DOHH2 (cell line): ENCODE data around the gene SH3PXD2A.

Experiments
- H3F3A ChIP-seq: fragments of 200-600 bp; sonication (generic), shearing (Covaris generic); 2 replicates; pipeline ENCODE4 v1.6.0; 2016; ENCODE audit warnings: antibody characterized with exemption, mild to moderate bottlenecking; ENCODE audit not compliant: control insufficient read depth, insufficient read depth
- H3K27ac ChIP-seq: fragments of 200-600 bp; sonication (generic); 2 replicates; pipeline ENCODE4 v1.5.1; 2014; ENCODE audit warnings: low read depth, mild to moderate bottlenecking, low read length, moderate library complexity
- H3K27me3 ChIP-seq: fragments of 200-600 bp; sonication (generic); 2 replicates; pipeline ENCODE4 v1.6.1; 2014; ENCODE audit warnings: mild to moderate bottlenecking, low read length, mixed read lengths; ENCODE audit not compliant: control insufficient read depth
- H3K36me3 ChIP-seq: fragments of 200-600 bp; sonication (generic); 2 replicates; pipeline ENCODE4 v1.6.1; 2014; ENCODE audit warnings: mild to moderate bottlenecking, low read length, moderate library complexity, mixed read lengths; ENCODE audit not compliant: control insufficient read depth
- H3K4me1 ChIP-seq: fragments of 200-600 bp; sonication (generic); 2 replicates; pipeline ENCODE4 v1.6.1; 2014; ENCODE audit warnings: mild to moderate bottlenecking, low read length, mixed read lengths; ENCODE audit not compliant: control insufficient read depth
- H3K4me2 ChIP-seq: fragments of 200-600 bp; sonication (generic); 2 replicates; pipeline ENCODE4 v1.6.0; 2014; ENCODE audit warnings: mild to moderate bottlenecking, low read length, moderate library complexity
- H3K4me3 ChIP-seq: fragments of 200-600 bp; sonication (generic); 2 replicates; pipeline ENCODE4 v1.5.1; 2014; ENCODE audit warnings: mild to moderate bottlenecking, low read length, mixed read lengths
- H3K79me2 ChIP-seq: fragments of 200-600 bp; sonication (generic); 2 replicates; pipeline ENCODE4 v1.6.1; 2014; ENCODE audit warnings: mild to moderate bottlenecking, low read length, mixed read lengths; ENCODE audit not compliant: control insufficient read depth
- H3K9me2 ChIP-seq: fragments of 200-600 bp; sonication (generic); replicated peaks from 2 replicates; pipeline ENCODE4 v1.6.1; 2014; ENCODE audit warnings: mild to moderate bottlenecking, low read length, mixed read lengths; ENCODE audit not compliant: control insufficient read depth
- H3K9me3 ChIP-seq: fragments of 200-600 bp; sonication (generic); 2 replicates; pipeline ENCODE4 v1.6.1; 2014; ENCODE audit warnings: antibody characterized with exemption, low read length, mixed read lengths; ENCODE audit not compliant: control insufficient read depth, insufficient read depth
- H4K20me1 ChIP-seq: fragments of 200-600 bp; sonication (generic); 2 replicates; pipeline ENCODE4 v1.6.0; 2014; ENCODE audit warnings: low read depth, mild to moderate bottlenecking, antibody characterized with exemption, low read length, moderate library complexity; ENCODE audit not compliant: control insufficient read depth, insufficient read depth
- CTCF ChIP-seq: fragments of 200-600 bp; sonication (generic); IDR thresholded peaks from one replicate; pipeline ENCODE4 v1.5.1; 2014; ENCODE audit warnings: antibody characterized with exemption, mild to moderate bottlenecking, low read depth, low read length; ENCODE audit not compliant: poor library complexity, severe bottlenecking
- EZH2phosphoT487 ChIP-seq: fragments of 200-600 bp; sonication (generic); IDR thresholded peaks from 2 replicates; pipeline ENCODE4 v1.6.1; 2017; ENCODE audit warnings: borderline replicate concordance, mild to moderate bottlenecking, antibody characterized with exemption, low read length, moderate library complexity, mixed read lengths

Gene SH3PXD2A

GRCh38 chr10:103723557-103723956, 131.8 kb downstream of the SH3PXD2A start:
- no peaks in the 10 kb centered on the region for H3F3A ChIP-seq
- no peaks in the 10 kb centered on the region for H3K4me1 ChIP-seq
- no peaks in the 10 kb centered on the region for H3K79me2 ChIP-seq
- H3K36me3 ChIP-seq, result no peaks in the 10 kb centered on the region
- no peaks in the 10 kb centered on the region for H3K9me3 ChIP-seq
- H3K4me2 ChIP-seq, result no peak overlapping the region
- TF ChIP-seq CTCF (no peak), EZH2phosphoT487 (no peak)
- no peak overlapping the region for H3K4me3 ChIP-seq
- H3K27me3 ChIP-seq, result peaks cover 6% of the 10 kb centered on the region; the same call in 1 of the 2 replicates
- H3K9me2 ChIP-seq, result no peaks in the 10 kb centered on the region
- no peak overlapping the region for H3K27ac ChIP-seq
- H4K20me1 ChIP-seq, result no peaks in the 10 kb centered on the region

GRCh38 chr10:103722632-103723031, 132.7 kb downstream of the SH3PXD2A start:
- H3K4me1 ChIP-seq, result no peaks in the 10 kb centered on the region
- no peak for TF ChIP-seq CTCF
- TF ChIP-seq EZH2phosphoT487, result no peak
- no peaks in the 10 kb centered on the region for H4K20me1 ChIP-seq
- no peak overlapping the region for H3K4me2 ChIP-seq
- no peak overlapping the region for H3K4me3 ChIP-seq
- H3K27ac ChIP-seq, result no peak overlapping the region
- peaks cover 6% of the 10 kb centered on the region; the same call in 1 of the 2 replicates for H3K27me3 ChIP-seq
- no peaks in the 10 kb centered on the region for H3K79me2 ChIP-seq
- H3F3A ChIP-seq, result no peaks in the 10 kb centered on the region
- no peaks in the 10 kb centered on the region for H3K36me3 ChIP-seq
- H3K9me3 ChIP-seq, result no peaks in the 10 kb centered on the region
- H3K9me2 ChIP-seq, result no peaks in the 10 kb centered on the region

DNA sequence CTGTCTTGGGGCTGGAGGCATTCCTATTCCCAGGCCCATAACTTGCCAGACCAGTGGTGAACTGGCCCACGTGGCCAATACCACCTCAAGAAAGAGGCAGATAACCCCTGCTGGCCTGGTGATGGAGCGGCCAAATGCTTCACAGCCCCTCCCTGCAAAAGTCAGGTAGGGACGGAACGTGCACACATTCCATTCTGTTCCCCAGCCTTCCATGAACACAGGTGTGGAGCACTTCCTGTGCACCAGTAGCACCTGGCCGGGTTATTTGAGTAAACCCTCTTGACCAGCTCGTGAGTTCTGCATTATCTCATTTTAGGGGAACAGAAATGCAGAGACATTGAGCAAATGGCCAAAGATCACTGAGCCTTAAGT, 134.4 kb downstream of the SH3PXD2A start:
- H3K79me2 ChIP-seq, result no peaks in the 10 kb centered on the region
- no peaks in the 10 kb centered on the region for H3F3A ChIP-seq
- H3K27ac ChIP-seq, result no peak overlapping the region
- no peaks in the 10 kb centered on the region for H4K20me1 ChIP-seq
- peaks cover 6% of the 10 kb centered on the region; the same call in 1 of the 2 replicates for H3K27me3 ChIP-seq
- H3K36me3 ChIP-seq, result no peaks in the 10 kb centered on the region
- no peaks in the 10 kb centered on the region for H3K4me1 ChIP-seq
- no peaks in the 10 kb centered on the region for H3K9me2 ChIP-seq
- no peak overlapping the region for H3K4me3 ChIP-seq
- H3K9me3 ChIP-seq, result no peaks in the 10 kb centered on the region
- TF ChIP-seq CTCF, result no peak
- no peak for TF ChIP-seq EZH2phosphoT487
- H3K4me2 ChIP-seq, result no peak overlapping the region
